OCI-LY3 (cell line): ENCODE results near the gene DNAJB8.

Experiments used
- H2AFZ ChIP-seq: fragments of 200-600, 300-600 bp; shearing (Covaris generic); 2 replicates; pipeline ENCODE4 v1.6.0; 2014; ENCODE audit warnings: antibody characterized with exemption, low read depth, low read length
- H3K27ac ChIP-seq: fragments of 200-600, 300-600 bp; sonication (generic); 2 replicates; pipeline ENCODE4 v1.5.1; 2014; ENCODE audit warnings: mild to moderate bottlenecking, low read length, moderate library complexity, mixed read lengths
- H3K27me3 ChIP-seq: fragments of 200-600, 300-600 bp; sonication (generic); 2 replicates; pipeline ENCODE4 v1.6.1; 2014; ENCODE audit warnings: low read depth, low read length, mixed read lengths
- H3K36me3 ChIP-seq: fragments of 200-600, 300-600 bp; sonication (generic); replicated peaks from 2 replicates; pipeline ENCODE3; 2014; ENCODE audit warnings: low read depth, low read length, mixed read lengths
- H3K4me1 ChIP-seq: fragments of 300-600, 200-600 bp; sonication (generic); 2 replicates; pipeline ENCODE4 v1.6.1; 2014; ENCODE audit warnings: low read length, mixed read lengths
- H3K4me2 ChIP-seq: fragments of 200-600, 300-600 bp; sonication (generic); 2 replicates; pipeline ENCODE4 v1.6.1; 2014; ENCODE audit warnings: low read length, mixed read lengths
- H3K4me3 ChIP-seq: fragments of 300-600, 200-600 bp; sonication (generic); 2 replicates; pipeline ENCODE4 v1.5.1; 2014; ENCODE audit warnings: antibody characterized with exemption, mild to moderate bottlenecking, low read length, moderate library complexity
- H3K79me2 ChIP-seq: fragments of 300-600, 200-600 bp; shearing (Covaris generic); 2 replicates; pipeline ENCODE4 v1.6.1; 2014; ENCODE audit warnings: mild to moderate bottlenecking, low read length, mixed read lengths
- H3K9ac ChIP-seq: fragments of 300-600, 200-600 bp; shearing (Covaris generic); 2 replicates; pipeline ENCODE4 v1.6.0; 2014; ENCODE audit warnings: mild to moderate bottlenecking, low read length, moderate library complexity
- H3K9me3 ChIP-seq: fragments of 200-600, 300-600 bp; shearing (Covaris generic); 2 replicates; pipeline ENCODE4 v1.6.1; 2014; ENCODE audit warnings: low read length, mixed read lengths; ENCODE audit not compliant: insufficient read depth
- H4K20me1 ChIP-seq: fragments of 200-600, 300-600 bp; sonication (generic); 2 replicates; pipeline ENCODE4 v1.6.1; 2016; ENCODE audit warnings: low read length, mixed read lengths; ENCODE audit not compliant: insufficient read depth
- EZH2phosphoT487 ChIP-seq: fragments of 200-600 bp; shearing (Covaris generic); IDR thresholded peaks from 2 replicates; pipeline ENCODE4 v1.6.1; 2018; ENCODE audit warnings: antibody characterized with exemption, mixed run types, low read depth
- TF ChIP-seq, protein P1 (sequence below): fragments of 200-600, 300-600 bp; sonication (generic); IDR thresholded peaks from 2 replicates; pipeline ENCODE4 v1.5.1; 2014; ENCODE audit warnings: antibody characterized with exemption, low read length, low read depth

Gene DNAJB8

DNA sequence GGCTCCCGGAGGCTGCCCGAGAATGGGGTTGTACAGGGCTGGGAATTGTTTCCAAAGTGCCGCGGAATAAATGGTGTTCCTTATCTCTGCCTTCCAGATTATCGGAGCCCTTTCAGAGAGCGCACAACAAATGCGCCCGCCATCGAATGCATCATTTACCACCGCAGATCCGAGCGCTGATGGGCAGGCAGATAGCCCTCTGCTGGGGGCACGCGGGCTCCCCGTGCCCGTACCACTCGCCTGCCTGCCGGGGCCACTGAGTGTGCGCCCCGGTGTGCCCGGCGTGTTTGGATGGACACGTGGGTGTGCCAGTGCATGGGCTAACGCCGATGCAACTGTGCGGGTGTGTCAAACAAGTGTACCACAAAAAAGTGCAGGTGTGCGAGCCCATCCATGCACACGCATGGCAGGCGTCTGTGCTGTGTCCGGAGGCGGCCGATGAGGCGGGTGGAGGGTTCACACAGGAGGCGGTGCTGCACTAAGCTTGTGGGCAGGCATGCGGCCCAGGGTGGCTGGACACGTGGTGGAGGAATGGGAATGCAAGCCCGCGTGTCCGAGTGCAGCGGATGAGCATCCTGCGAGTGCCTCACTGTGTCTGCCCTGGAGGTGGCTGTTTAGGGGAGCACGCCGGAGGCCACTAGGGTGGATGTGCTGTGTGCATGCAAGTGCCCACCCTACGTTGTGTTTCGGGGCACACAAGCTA is 30.1 kb upstream of the DNAJB8 start:
- Histone ChIP-seq H3K79me2 (no peaks in the 10 kb centered on the region), H3K36me3 (no peaks in the 10 kb centered on the region), H3K27me3 (peaks cover 31% of the 10 kb centered on the region), H3K27ac (no peak overlapping the region), H4K20me1 (no peaks in the 10 kb centered on the region), H3K4me1 (peaks cover 4% of the 10 kb centered on the region; the same call in 1 of the 2 replicates), H3K4me2 (peak overlapping the region; percentile 67), H3K9ac (no peak overlapping the region), H2AFZ (peak overlapping the region; percentile 95), H3K9me3 (no peaks in the 10 kb centered on the region), H3K4me3 (peak overlapping the region; percentile 78)
- no peak for TF ChIP-seq EZH2phosphoT487
- TF ChIP-seq, protein P1, sequence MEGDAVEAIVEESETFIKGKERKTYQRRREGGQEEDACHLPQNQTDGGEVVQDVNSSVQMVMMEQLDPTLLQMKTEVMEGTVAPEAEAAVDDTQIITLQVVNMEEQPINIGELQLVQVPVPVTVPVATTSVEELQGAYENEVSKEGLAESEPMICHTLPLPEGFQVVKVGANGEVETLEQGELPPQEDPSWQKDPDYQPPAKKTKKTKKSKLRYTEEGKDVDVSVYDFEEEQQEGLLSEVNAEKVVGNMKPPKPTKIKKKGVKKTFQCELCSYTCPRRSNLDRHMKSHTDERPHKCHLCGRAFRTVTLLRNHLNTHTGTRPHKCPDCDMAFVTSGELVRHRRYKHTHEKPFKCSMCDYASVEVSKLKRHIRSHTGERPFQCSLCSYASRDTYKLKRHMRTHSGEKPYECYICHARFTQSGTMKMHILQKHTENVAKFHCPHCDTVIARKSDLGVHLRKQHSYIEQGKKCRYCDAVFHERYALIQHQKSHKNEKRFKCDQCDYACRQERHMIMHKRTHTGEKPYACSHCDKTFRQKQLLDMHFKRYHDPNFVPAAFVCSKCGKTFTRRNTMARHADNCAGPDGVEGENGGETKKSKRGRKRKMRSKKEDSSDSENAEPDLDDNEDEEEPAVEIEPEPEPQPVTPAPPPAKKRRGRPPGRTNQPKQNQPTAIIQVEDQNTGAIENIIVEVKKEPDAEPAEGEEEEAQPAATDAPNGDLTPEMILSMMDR = no peak

DNA sequence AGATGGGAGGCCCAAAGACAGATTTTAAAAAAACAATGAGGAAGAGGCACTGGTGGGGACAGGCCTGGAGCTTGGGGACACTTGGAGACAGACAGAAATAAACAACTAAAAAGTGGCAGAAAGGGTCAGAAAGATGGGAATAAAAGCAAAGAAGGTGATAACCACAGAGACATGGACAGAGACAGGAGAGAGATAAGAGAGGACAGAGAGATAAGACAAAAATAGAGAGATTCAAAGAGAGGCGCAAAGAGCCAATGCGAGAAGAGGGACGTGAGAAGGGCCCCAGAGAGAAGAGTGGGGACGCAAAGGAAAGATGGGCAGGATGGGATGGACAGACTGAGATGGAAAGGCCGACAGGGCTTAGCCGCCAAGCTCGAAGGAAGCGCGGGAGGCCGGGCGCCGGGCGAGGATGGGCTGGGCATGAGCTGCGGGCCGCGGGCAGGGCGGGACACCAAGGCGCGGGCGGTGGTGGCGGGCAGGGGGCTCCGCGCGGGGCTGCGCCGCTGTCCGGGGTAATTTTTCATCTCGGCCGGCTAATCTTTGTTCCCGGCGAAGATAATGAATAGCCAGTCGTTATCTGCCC is 29.4 kb upstream of the DNAJB8 start:
- Histone ChIP-seq H3K4me2 (no peak overlapping the region), H4K20me1 (no peaks in the 10 kb centered on the region), H3K79me2 (no peaks in the 10 kb centered on the region), H3K4me1 (peaks cover 4% of the 10 kb centered on the region; the same call in 1 of the 2 replicates), H3K27ac (no peak overlapping the region), H3K4me3 (no peak overlapping the region), H3K36me3 (no peaks in the 10 kb centered on the region), H3K27me3 (peaks cover 26% of the 10 kb centered on the region; the same call in 1 of the 2 replicates), H3K9ac (no peak overlapping the region), H3K9me3 (no peaks in the 10 kb centered on the region), H2AFZ (no peak overlapping the region)
- TF ChIP-seq, protein P1 = no peak
- no peak for TF ChIP-seq EZH2phosphoT487

DNA sequence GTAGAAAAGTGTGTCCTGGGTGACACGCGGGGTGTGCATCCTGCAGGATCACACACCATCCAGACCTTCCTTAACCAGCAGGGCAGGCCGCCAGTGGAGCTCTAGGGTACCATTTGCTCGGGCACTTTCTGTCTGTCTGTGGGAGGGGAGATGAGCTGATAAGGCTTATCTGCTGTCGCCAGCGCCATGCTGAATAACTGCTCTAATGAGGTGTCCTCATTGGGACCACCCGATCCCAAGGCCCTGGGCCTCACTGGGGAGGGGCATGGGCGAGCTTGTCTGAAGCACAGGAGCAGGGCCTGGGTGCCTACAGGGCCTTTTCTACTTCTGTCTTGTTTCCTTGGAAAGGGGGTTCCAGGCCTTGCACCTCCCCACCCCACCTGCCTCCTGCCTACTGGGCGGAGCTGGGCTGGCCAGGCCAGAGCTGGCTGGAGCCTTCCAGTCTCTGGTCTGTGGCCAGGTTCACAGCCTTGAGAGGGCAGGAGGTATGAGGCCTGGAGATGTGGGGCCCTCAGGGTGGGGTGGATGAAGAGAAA is 28.8 kb upstream of the DNAJB8 start:
- H2AFZ ChIP-seq = no peak overlapping the region
- H3K4me1 ChIP-seq = peaks cover 4% of the 10 kb centered on the region; the same call in 1 of the 2 replicates
- H3K9me3 ChIP-seq = no peaks in the 10 kb centered on the region
- no peak overlapping the region for H3K9ac ChIP-seq
- peaks cover 21% of the 10 kb centered on the region; the same call in 1 of the 2 replicates for H3K27me3 ChIP-seq
- no peak for TF ChIP-seq EZH2phosphoT487
- TF ChIP-seq, protein P1 = no peak
- H3K4me2 ChIP-seq = no peak overlapping the region
- no peaks in the 10 kb centered on the region for H4K20me1 ChIP-seq
- H3K79me2 ChIP-seq = no peaks in the 10 kb centered on the region
- H3K4me3 ChIP-seq = no peak overlapping the region
- H3K36me3 ChIP-seq = no peaks in the 10 kb centered on the region
- H3K27ac ChIP-seq = no peak overlapping the region

DNA sequence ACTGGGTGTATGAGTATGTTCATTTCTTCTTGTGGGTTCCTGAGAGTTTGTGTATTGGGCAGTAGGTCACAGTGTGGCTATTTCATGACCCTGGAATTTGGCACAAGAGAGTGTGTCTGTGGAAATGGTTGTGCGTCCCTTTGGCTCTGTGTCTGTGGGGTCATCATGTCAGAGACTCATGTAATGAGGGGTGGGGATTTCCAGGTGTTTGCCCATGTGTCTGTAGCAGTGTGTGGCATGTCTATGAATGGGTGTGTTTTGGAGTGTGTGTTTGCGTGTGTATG is 27.6 kb upstream of the DNAJB8 start:
- Histone ChIP-seq H3K79me2 (no peaks in the 10 kb centered on the region), H3K4me2 (no peak overlapping the region), H3K27ac (no peak overlapping the region), H3K4me1 (peaks cover 4% of the 10 kb centered on the region; the same call in 1 of the 2 replicates), H3K9me3 (no peaks in the 10 kb centered on the region), H3K4me3 (no peak overlapping the region), H2AFZ (no peak overlapping the region), H3K36me3 (no peaks in the 10 kb centered on the region), H4K20me1 (no peaks in the 10 kb centered on the region), H3K9ac (no peak overlapping the region), H3K27me3 (peaks cover 10% of the 10 kb centered on the region; the same call in 1 of the 2 replicates)
- TF ChIP-seq, protein P1 = no peak
- TF ChIP-seq EZH2phosphoT487 = no peak
